Measurements from ENCODE around the gene ZBTB22. TPM values are rescaled to one million over a fixed set of nuclear protein-coding genes. Genes with fewer than 3 reads are reported as not detected.
"Not testable (repeated sequence)": the region's sequence is repeated elsewhere in the genome, so short reads cannot be mapped to it uniquely, and the experiment has no call there.

Gene ZBTB22
- total RNA-seq, 1 donor from 2014 or later = 10.9 TPM

GRCh38 chr6:33279257-33279695 is 38.3 kb downstream of the ZBTB22 start:
- no peak for DNase-seq

GRCh38 chr6:33278810-33279209 is 38.7 kb downstream of the ZBTB22 start:
- no peak for DNase-seq

- DNase-seq = no peak
These were observed 39.2 kb downstream of the ZBTB22 start for GRCh38 chr6:33278392-33278741.

- no peak for DNase-seq
These were observed 39.7 kb downstream of the ZBTB22 start for GRCh38 chr6:33277663-33278391.

GRCh38 chr6:33276864-33277662 is 40.5 kb downstream of the ZBTB22 start, which contains the start of gene B3GALT4:
Gene B3GALT4 (plus strand): TSS chr6:33277123. CDS start chr6:33277420, 297 bp downstream.
- peak; percentile 71 for DNase-seq

- no peak for DNase-seq
These were observed 41.0 kb downstream of the ZBTB22 start for GRCh38 chr6:33276581-33276863.

GRCh38 chr6:33275795-33276580 is 41.6 kb downstream of the ZBTB22 start:
- DNase-seq = not testable (repeated sequence)

GRCh38 chr6:33273924-33274902 is 43.3 kb downstream of the ZBTB22 start:
- DNase-seq = no peak

- no peak for DNase-seq
These were observed 44.2 kb downstream of the ZBTB22 start for GRCh38 chr6:33273129-33273923.

GRCh38 chr6:33272275-33273128 is 45.0 kb downstream of the ZBTB22 start:
- peak; percentile 65 for DNase-seq

- DNase-seq = peak; percentile 100
These were observed 45.9 kb downstream of the ZBTB22 start, which contains the start of the genes RPS18 and VPS52 for GRCh38 chr6:33271468-33272274. Gene RPS18 (plus strand): TSS chr6:33272075. CDS start chr6:33272120, 45 bp downstream. Gene VPS52 (minus strand): TSS chr6:33271876. CDS start chr6:33271675, 201 bp downstream.

- DNase-seq = peak; percentile 62
These were observed 46.5 kb downstream of the ZBTB22 start for GRCh38 chr6:33271117-33271467.

Other genes with a start within 250 kb of the ZBTB22 start
- gene HLA-DPA1, start 244.1 kb downstream of the ZBTB22 start, total RNA-seq = 16.1 TPM
- 19.6 TPM for gene HLA-DPB1, start 241.8 kb downstream of the ZBTB22 start, total RNA-seq
- 1.4 TPM for gene COL11A2, start 125.3 kb downstream of the ZBTB22 start, total RNA-seq
- 17.9 TPM for gene RXRB, start 117.1 kb downstream of the ZBTB22 start, total RNA-seq
- 61.7 TPM for gene SLC39A7, start 116.9 kb downstream of the ZBTB22 start, total RNA-seq
- 13.4 TPM for gene HSD17B8, start 113.1 kb downstream of the ZBTB22 start, total RNA-seq
- gene RING1, start 109.2 kb downstream of the ZBTB22 start, total RNA-seq = 18.8 TPM
- 35.7 TPM for gene VPS52, start 45.9 kb downstream of the ZBTB22 start, total RNA-seq
- gene RPS18, start 45.7 kb downstream of the ZBTB22 start, total RNA-seq = 3,055 TPM
- 5.1 TPM for gene B3GALT4, start 40.6 kb downstream of the ZBTB22 start, total RNA-seq
- 39.9 TPM for gene WDR46, start 28.5 kb downstream of the ZBTB22 start, total RNA-seq
- 25.3 TPM for gene PFDN6, start 28.1 kb downstream of the ZBTB22 start, total RNA-seq
- 29.2 TPM for gene RGL2, start 18.8 kb downstream of the ZBTB22 start, total RNA-seq
- 32.6 TPM for gene TAPBP, start 3.7 kb downstream of the ZBTB22 start, total RNA-seq
- 17.8 TPM for gene DAXX, start 5.2 kb upstream of the ZBTB22 start, total RNA-seq
- 9.5 TPM for gene KIFC1, start 74.1 kb upstream of the ZBTB22 start, total RNA-seq
- gene PHF1, start 93.3 kb upstream of the ZBTB22 start, total RNA-seq = 13.7 TPM
- gene CUTA, start 100.4 kb upstream of the ZBTB22 start, total RNA-seq = 54.4 TPM
- gene SYNGAP1, start 102.3 kb upstream of the ZBTB22 start, total RNA-seq = 8.8 TPM
- 5.8 TPM for gene ZBTB9, start 136.8 kb upstream of the ZBTB22 start, total RNA-seq

All from skin of body (tissue), 2 donors.